Small intestine (tissue), 7 donors: ENCODE measurements around the gene VAV1. TPM values are rescaled to one million over a fixed set of nuclear protein-coding genes. Genes with fewer than 3 reads are reported as not detected.
"Not testable (repeated sequence)": the region's sequence is repeated elsewhere in the genome, so short reads cannot be mapped to it uniquely, and the experiment has no call there.

Experiments used
- DNase-seq, 2 donors: peaks; one replicate each; pipeline versions ENCODE4 v3.0.0 to v3.0.0-alpha.2; 2013
- FAIRE-seq: peaks from 2 replicates; lab custom pipeline; 2012; peaks lifted over from hg19 to GRCh38; lab: Jason Lieb, UNC
- H3K27ac ChIP-seq, 3 donors: one replicate each; pipeline ENCODE4 v1.5.1; 2013; ENCODE audit warnings: low read length in 2 of 3, mild to moderate bottlenecking in 2 of 3, control low read depth in 1 of 3, inconsistent platforms in 1 of 3, low read depth in 1 of 3, moderate library complexity in 1 of 3
- H3K27me3 ChIP-seq, 3 donors: one replicate each; pipeline ENCODE4 v1.6.1; 2013; ENCODE audit warnings: low read length in 3 of 3, inconsistent platforms in 1 of 3; ENCODE audit not compliant: control insufficient read depth in 3 of 3, insufficient read depth in 3 of 3
- H3K36me3 ChIP-seq, 3 donors: one replicate each; pipeline ENCODE4 v1.6.1; 2013; ENCODE audit warnings: low read length in 3 of 3, inconsistent platforms in 1 of 3, low read depth in 1 of 3, mild to moderate bottlenecking in 1 of 3, moderate library complexity in 1 of 3; ENCODE audit not compliant: control insufficient read depth in 3 of 3, insufficient read depth in 2 of 3
- H3K4me1 ChIP-seq, 3 donors: one replicate each; pipeline ENCODE4 v1.6.1; 2013; ENCODE audit warnings: low read length in 2 of 3, inconsistent platforms in 1 of 3, low read depth in 1 of 3, mild to moderate bottlenecking in 1 of 3, moderate library complexity in 1 of 3; ENCODE audit not compliant: control insufficient read depth in 3 of 3, insufficient read depth in 2 of 3
- H3K4me3 ChIP-seq, 3 donors: one replicate each; pipeline ENCODE4 v1.5.1; 2013; ENCODE audit warnings: low read length in 3 of 3, control low read depth in 1 of 3, inconsistent platforms in 1 of 3, low read depth in 1 of 3, mild to moderate bottlenecking in 1 of 3, moderate library complexity in 1 of 3
- H3K9me3 ChIP-seq, 2 donors: one replicate each; pipeline ENCODE4 v1.6.1; 2013; ENCODE audit warnings: low read depth in 1 of 2, low read length in 1 of 2; ENCODE audit not compliant: control insufficient read depth in 2 of 2, insufficient read depth in 1 of 2
- WGBS, 3 donors: extraction: QIAGEN DNeasy Blood & Tissue Kit; methylation state at CpG; one replicate each; pipeline ENCODE4 v1.1.7; 2013; 5-methylcytosine and 5-hydroxymethylcytosine counted together
- polyA plus RNA-seq, 4 donors: library from polyadenylated mRNA; stranded (reverse) in 3 of 4; unstranded in 1 of 4; fragments of 200-250 nt in 3 of 4; fragments of 120-200 nt in 1 of 4; gene quantifications; one replicate each; pipeline versions ENCODE4 v1.2.1 to v1.2.3, GENCODE V29; 2013
- donor health status: healthy with polysubstance abuse.
- donor health status: control.
- donor health status: control.
- donor health status: Bipolar disorder and iron deficiency.
- donor health status: healthy.

Gene VAV1
- polyA plus RNA-seq, 4 donors = 2.5 to 3.5 (median 3.1) TPM

DNA sequence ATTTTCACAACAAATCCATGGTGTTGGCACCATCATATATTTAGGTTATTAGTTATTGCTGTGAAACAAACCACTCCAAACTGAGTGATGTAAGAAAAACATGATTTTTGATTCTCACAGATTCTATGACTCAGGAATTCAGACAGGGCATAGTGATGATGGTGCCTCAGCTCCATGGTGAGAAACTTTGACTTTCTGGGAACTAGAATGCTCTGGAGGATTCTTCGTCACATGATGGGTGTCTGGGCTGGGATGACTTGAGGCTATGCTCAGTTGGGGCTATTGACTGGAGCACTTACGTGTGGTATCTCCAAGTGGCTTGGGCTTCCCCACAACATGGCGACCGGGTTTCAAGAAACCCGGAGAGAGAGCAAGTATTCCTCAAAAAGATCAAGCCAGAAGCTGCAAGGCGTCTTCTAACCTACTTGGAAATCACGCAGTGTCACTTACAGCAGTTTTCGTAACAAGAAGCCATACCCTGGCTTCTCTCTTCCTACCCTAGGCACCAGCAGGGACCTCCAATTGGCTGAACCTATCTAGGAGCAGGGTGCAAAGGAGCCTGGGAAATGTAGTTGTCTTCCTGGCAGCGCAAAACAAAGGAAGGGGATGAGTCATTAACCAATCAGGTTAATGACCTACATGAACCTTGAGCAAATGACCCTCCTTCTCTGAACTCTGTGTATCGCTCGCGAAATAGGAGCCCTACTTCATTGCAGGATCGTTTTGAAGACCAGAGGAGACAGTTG, 22.4 kb downstream of the VAV1 start:
- WGBS, 3 donors = 73 to 85% (median 79%) methylated on average over 13 of the region's 13 CpGs
- FAIRE-seq = no peak
- no peak overlapping the region for H3K4me3 ChIP-seq

DNA sequence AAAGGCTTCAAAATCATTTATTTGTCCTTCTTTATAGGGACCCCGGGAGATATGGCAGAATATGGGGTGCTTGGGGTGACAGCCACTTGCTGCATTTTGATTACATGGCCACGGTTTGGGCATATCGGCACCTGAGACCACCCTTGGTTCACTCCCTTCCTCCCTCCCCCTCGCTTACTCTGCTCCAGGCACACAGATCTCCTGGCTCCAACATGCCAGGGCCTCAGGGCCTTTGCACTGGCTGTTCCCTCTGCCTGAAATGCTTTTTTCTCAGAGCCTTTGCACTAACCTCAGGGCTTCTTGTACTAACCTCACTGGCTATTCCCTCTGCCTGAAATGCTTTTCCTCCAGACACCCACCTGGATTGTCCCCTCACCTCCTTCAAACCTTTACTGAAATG, 23.8 kb downstream of the VAV1 start:
- 92 to 94% (median 92%) methylated on average over 4 of the region's 4 CpGs for WGBS, 3 donors
- DNase-seq (no peak), FAIRE-seq (no peak)
- no peaks in the 10 kb centered on the region for H3K36me3 ChIP-seq
- no peaks in the 10 kb centered on the region for H3K27me3 ChIP-seq
- peaks cover 0 to 4% of the 10 kb centered on the region in 2 donors for H3K9me3 ChIP-seq
- H3K4me3 ChIP-seq = no peak overlapping the region
- H3K4me1 ChIP-seq = no peaks in the 10 kb centered on the region
- no peak overlapping the region for H3K27ac ChIP-seq

More for the DNA sequence above, 22.4 kb downstream of the VAV1 start:
- no peaks in the 10 kb centered on the region for H3K36me3 ChIP-seq
- H3K27ac ChIP-seq = no peak overlapping the region
- DNase-seq = no peak
- peaks cover 0 to 11% of the 10 kb centered on the region in 2 donors for H3K9me3 ChIP-seq
- no peaks in the 10 kb centered on the region for H3K4me1 ChIP-seq
- H3K27me3 ChIP-seq = no peaks in the 10 kb centered on the region

DNA sequence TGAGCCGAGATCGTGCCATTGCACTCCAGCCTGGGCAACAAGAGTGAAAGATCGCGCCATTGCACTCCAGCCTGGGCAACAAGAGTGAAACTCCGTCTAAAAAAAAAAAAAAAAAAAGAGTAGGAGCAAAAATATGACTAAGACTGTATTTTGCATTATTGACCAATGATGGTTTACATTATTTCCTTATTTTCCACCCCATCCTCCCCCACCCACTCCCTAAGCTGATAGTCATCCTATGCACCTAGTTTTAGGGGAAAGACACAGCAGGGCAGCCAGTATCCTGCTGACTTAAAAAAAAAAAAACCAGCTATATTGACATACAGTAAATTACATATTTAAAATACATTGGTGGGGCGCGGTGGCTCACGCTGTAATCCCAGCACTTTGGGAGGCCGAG, 25.1 kb downstream of the VAV1 start:
- no peak for FAIRE-seq
- no peak overlapping the region for H3K27ac ChIP-seq
- peaks cover 0 to 4% of the 10 kb centered on the region in 2 donors for H3K9me3 ChIP-seq
- no peak for DNase-seq
- peaks cover 0 to 5% (median 0%) of the 10 kb centered on the region in 3 donors for H3K27me3 ChIP-seq
- WGBS, 3 donors = 73 to 78% (median 76%) methylated on average over 9 of the region's 9 CpGs
- no peaks in the 10 kb centered on the region for H3K36me3 ChIP-seq
- no peak overlapping the region for H3K4me3 ChIP-seq
- no peaks in the 10 kb centered on the region for H3K4me1 ChIP-seq

DNA sequence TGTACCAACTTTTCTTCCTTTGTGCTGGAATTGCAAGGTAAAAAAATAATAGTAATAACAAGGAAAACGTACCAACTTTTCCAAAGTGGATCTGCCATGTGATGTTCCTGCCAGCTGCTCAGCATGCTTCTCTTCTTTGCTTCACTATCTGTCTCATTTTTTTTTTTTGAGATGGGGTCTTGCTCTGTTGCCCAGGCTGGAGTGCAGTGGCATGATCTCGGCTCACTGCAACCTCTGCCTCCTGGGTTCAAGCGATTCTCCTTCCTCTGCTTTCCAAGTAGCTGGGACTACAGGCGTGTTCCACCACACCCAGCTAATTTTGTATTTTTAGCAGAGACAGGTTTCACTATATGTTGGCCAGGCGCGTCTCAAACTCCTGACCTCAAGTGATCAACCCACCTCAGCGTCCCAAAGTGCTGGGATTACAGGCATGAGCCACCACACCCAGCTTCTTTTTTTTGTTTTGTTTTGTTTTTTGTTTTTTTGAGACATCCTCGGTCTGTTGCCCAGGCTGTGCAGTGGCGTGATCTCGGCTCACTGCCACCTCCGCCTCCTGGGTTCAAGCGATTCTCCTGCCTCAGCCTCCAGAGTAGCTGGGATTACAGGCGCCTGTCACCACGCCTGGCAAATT, 27.8 kb downstream of the VAV1 start:
- H3K27ac ChIP-seq, H3K27me3 ChIP-seq, H3K4me1 ChIP-seq, H3K4me3 ChIP-seq, FAIRE-seq, DNase-seq, H3K9me3 ChIP-seq, H3K36me3 ChIP-seq: not testable (repeated sequence)
- WGBS, 3 donors = 64 to 77% (median 71%) methylated on average over 14 of the region's 14 CpGs

DNA sequence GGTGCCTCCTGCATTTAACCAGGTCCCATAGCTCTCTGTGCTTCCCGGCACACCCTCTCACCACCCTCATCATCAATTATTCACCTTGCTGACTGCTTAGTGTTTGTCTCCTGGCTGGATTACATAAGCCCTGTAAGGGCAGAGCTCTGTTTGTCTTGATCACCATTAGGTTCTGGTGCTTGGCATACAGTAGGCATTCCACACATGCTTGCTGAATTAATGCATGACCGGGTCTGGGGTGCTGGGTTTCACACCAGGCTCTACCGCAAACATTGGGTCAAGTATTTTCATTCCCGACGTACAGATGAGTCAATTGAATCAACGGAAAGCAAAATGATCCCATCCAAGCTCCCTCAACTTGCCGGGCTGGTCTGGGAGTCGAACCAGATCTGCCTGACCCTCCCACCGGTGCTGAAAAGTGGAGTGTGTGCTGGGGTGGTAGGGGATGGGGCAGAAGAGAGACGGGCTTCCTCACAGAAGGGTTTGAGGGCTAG, 28.5 kb downstream of the VAV1 start:
- no peaks in the 10 kb centered on the region for H3K4me1 ChIP-seq
- FAIRE-seq (no peak), DNase-seq (no peak)
- WGBS, 3 donors = 30 to 40% (median 33%) methylated on average over 10 of the region's 10 CpGs
- H3K27ac ChIP-seq = peak overlapping the region in 1 of 3 donors; percentile 63
- peaks cover 0 to 5% (median 0%) of the 10 kb centered on the region in 3 donors for H3K27me3 ChIP-seq
- H3K9me3 ChIP-seq = no peaks in the 10 kb centered on the region
- H3K36me3 ChIP-seq = no peaks in the 10 kb centered on the region
- peak overlapping the region in 2 of 3 donors; percentile 16 to 26 for H3K4me3 ChIP-seq

DNA sequence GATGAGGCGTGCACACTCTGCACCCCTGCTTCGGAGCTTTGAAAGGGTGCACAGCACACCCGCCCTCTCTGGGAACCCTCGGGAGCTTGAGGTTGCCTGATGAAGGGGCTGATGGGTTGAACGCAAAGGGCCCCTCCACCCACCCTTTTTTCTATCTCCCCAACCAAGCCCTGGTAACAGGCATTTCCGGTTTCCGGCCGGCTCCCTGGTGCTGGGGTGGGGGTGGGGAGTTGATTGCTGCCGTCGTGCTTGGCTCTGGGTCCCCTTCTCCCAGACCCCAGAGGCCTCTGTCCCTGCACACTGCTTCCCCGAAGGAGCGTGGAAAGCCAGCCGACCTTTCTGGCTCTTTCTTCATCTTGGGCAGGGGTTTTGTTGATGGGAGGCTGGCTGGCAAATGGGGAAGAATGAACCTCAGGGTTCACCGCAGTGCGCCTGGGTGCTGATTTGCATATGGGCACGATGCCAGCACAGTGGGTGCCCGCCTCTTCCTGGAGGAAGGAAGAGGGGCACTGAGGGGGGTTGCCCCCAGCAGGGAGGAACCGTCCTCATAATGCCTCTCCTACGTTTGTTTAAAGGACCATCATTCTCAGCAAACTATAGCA, 29.1 kb downstream of the VAV1 start:
- Histone ChIP-seq H3K27ac (peak overlapping the region in 2 of 3 donors; percentile 6 to 79), H3K27me3 (peaks cover 0 to 5% (median 0%) of the 10 kb centered on the region in 3 donors), H3K4me1 (no peaks in the 10 kb centered on the region), H3K4me3 (peak overlapping the region in 2 of 3 donors; percentile 16 to 26), H3K9me3 (no peaks in the 10 kb centered on the region), H3K36me3 (no peaks in the 10 kb centered on the region)
- FAIRE-seq (no peak), DNase-seq (peak; percentile 50 to 57)
- 5 to 11% (median 7%) methylated on average over 18 to 19 of the region's 19 CpGs for WGBS, 3 donors

DNA sequence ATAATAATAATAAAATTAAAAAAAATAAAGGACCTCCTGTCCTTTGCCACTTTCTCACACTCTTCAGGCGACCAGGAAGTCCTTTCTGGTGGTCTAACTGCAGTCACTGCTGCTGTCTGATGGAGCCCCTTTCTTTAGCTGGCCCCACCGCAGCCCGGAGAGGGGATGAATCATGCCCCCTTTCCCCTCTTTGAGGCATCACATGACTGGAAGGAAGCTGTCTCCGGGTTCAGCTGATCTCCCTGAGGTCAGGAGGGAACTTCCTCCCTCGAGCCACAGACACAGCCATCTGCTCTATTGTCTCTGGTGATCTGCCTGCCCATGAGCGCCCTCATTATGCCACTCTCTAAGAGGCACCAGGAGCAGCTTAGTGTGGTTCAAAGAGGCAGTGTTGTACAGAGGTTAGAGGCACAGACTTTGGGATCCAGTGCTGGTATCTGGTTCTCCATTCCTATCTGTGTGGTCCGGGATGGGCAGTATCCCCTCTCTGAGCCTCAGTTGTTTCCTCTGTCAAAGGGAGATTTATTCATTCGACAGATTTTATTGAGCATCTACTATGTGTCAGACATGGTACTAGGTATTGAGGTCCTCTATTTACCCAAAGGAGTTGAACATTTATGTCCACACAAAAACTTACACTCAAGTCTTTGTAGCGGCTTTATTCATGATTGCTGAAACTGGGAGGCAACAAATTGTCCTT, 30.0 kb downstream of the VAV1 start:
- no peaks in the 10 kb centered on the region for H3K9me3 ChIP-seq
- FAIRE-seq (no peak), DNase-seq (peak in 1 of 2 donors; percentile 25)
- no peak overlapping the region for H3K4me3 ChIP-seq
- peaks cover 0 to 5% (median 0%) of the 10 kb centered on the region in 3 donors for H3K27me3 ChIP-seq
- H3K27ac ChIP-seq = peak overlapping the region in 2 of 3 donors; percentile 30 to 61
- 50 to 58% (median 51%) methylated on average over 9 of the region's 9 CpGs for WGBS, 3 donors
- no peaks in the 10 kb centered on the region for H3K4me1 ChIP-seq
- no peaks in the 10 kb centered on the region for H3K36me3 ChIP-seq

DNA sequence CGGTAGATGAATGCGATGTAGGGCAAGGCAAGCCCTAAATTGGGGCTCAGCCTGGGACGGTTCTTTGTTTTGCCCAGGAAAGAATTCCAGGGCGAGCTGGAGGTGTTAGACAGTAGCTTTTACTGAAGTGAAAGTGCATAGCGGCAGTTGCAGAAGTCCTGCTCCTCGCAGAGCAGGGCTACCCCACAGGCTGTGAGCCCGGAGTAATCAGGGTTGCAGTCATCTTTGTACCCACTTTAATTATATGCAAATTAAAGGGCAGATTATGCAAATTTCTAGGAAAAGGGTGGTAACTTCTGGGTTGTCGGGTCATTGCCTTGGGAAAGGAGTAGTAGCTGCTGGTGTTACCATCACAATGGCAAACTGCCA, 30.5 kb downstream of the VAV1 start:
- H3K9me3 ChIP-seq = no peaks in the 10 kb centered on the region
- H3K4me3 ChIP-seq = no peak overlapping the region
- DNase-seq = no peak
- H3K36me3 ChIP-seq = no peaks in the 10 kb centered on the region
- peaks cover 0 to 5% (median 0%) of the 10 kb centered on the region in 3 donors for H3K27me3 ChIP-seq
- H3K27ac ChIP-seq = no peak overlapping the region
- no peak for FAIRE-seq
- H3K4me1 ChIP-seq = no peaks in the 10 kb centered on the region
- whole genome bisulfite sequencing, 3 donors = 62 to 69% (median 69%) methylated on average over 8 of the region's 8 CpGs
